ENCODE measurements around the gene FRMD3. TPM values are rescaled to one million over a fixed set of nuclear protein-coding genes. Genes with fewer than 3 reads are reported as not detected.

Gene FRMD3
- total and polyA plus RNA-seq, 8 donors, result 0.87 to 2.6 (median 1.5) TPM

DNA sequence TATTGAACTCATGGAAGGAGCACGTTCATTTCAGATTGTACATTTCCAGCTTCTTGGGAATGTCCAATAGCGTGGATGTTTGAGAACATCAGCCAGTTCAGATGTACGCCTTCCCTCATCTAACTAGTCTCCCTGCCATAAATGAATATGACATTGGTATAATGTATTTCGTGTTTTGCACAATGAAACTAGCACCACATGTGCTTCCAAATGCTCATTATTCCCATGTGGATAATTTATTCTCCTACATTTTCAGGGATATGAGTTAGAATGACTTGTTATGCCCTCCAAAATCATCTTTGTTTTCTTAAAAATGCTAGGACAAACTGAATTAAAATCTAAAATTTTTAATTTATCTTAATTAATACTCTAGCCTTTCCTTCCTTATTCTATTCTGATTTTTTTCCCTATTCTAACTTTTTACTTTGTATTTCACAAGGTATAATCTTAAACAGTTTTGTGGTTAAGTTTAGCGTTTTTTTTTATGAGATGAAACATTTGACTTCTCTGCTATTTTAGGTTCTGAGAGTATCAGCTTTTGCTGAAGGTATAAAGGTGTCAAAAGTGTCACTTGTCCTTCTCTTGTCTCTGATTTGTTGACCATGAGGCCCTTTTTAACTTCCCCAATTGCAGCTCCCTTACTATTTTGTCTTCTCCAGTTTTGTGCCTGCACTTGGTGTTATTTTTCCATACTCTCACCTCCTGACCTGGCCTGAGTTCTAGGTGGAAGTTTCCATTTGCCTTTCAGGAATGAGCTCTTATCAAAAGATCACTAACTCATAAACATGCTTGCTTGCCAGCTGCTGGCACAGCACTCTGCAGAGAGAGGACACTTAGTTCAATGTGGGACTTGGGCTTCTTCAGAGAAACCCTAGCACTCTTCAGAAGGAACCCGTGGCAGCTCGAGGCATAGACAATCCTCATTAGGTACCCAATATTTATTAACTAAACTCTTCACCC lies 106.8 kb downstream of the FRMD3 start:
- intact Hi-C loops (cut with DNase I), result no loop called here
- H3K4me1 ChIP-seq, result peaks cover 17 to 31% (median 24%) of the 10 kb centered on the region in 3 donors
- TF ChIP-seq, protein P1, sequence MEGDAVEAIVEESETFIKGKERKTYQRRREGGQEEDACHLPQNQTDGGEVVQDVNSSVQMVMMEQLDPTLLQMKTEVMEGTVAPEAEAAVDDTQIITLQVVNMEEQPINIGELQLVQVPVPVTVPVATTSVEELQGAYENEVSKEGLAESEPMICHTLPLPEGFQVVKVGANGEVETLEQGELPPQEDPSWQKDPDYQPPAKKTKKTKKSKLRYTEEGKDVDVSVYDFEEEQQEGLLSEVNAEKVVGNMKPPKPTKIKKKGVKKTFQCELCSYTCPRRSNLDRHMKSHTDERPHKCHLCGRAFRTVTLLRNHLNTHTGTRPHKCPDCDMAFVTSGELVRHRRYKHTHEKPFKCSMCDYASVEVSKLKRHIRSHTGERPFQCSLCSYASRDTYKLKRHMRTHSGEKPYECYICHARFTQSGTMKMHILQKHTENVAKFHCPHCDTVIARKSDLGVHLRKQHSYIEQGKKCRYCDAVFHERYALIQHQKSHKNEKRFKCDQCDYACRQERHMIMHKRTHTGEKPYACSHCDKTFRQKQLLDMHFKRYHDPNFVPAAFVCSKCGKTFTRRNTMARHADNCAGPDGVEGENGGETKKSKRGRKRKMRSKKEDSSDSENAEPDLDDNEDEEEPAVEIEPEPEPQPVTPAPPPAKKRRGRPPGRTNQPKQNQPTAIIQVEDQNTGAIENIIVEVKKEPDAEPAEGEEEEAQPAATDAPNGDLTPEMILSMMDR (IDR thresholded peaks at IDR 0.05), result no peak
- DNase-seq (peak in 4 of 6 donors; percentile 48 to 82 (median 63)), FAIRE-seq (no peak), ATAC-seq (peak; percentile 83 to 85 (median 84))
- WGBS, 2 donors, result 54 to 56% methylated on average over 7 of the region's 7 CpGs
- no peaks in the 10 kb centered on the region for H3K36me3 ChIP-seq
- no peak overlapping the region for H3K4me3 ChIP-seq
- peak overlapping the region; percentile 41 to 80 (median 54) for H3K27ac ChIP-seq
- H3K27me3 ChIP-seq, result no peaks in the 10 kb centered on the region
- H3K9me3 ChIP-seq, result no peaks in the 10 kb centered on the region

DNA sequence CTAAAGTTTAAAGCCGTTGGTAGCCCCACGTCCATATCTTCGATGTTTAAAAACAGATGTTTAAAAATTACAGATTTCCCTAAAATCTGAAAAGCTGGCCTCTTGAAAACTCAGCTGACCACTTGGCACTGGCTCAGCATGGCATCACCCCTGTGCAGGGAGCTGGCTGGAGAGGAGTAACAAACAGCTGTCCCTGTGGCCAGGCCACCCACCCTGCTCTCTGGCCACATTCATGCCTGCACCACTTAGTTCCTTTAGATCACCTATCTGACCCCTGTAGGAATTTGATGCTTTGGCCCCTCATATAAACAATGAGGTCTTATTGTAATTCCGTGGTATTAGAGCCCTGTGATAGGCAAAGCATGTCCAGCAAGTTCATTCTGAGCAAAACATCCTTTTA lies 107.5 kb downstream of the FRMD3 start:
- DNase-seq (no peak), ATAC-seq (no peak), FAIRE-seq (no peak)
- Histone ChIP-seq H3K36me3 (no peaks in the 10 kb centered on the region), H3K27ac (peak overlapping the region in 2 of 4 donors; percentile 58 to 80), H3K4me3 (no peak overlapping the region), H3K4me1 (peaks cover 17 to 31% (median 24%) of the 10 kb centered on the region in 3 donors), H3K9me3 (no peaks in the 10 kb centered on the region), H3K27me3 (no peaks in the 10 kb centered on the region)
- 83 to 88% methylated on average over 4 of the region's 4 CpGs for WGBS, 2 donors
- TF ChIP-seq, protein P1 (IDR thresholded peaks at IDR 0.05), result no peak
- intact Hi-C loops (cut with DNase I), result no loop called here

DNA sequence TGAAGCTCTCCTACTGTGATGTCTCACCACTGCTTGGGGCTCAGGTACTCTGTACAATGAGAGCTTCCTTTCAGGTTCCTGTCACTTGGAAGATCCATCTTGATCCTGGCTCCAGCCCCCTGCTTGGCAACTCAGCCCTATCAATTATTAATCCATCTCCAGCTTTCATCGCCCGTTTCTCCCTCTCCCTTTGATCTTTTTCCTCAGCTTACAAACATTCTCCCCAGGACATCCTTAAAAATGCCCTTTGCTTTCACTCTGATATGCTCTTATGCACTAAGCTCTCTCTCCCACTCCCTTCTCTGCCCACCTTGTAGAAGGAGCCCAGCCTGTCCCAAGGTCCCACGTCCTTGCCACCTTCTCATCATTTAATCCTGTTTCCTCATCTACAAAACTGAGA lies 109.0 kb downstream of the FRMD3 start:
- 34 to 38% methylated on average over 3 of the region's 3 CpGs for WGBS, 2 donors
- FAIRE-seq, result no peak
- no peaks in the 10 kb centered on the region for H3K9me3 ChIP-seq
- H3K4me1 ChIP-seq, result peaks cover 17 to 39% (median 34%) of the 10 kb centered on the region in 3 donors
- no peaks in the 10 kb centered on the region for H3K27me3 ChIP-seq
- TF ChIP-seq, protein P1 (IDR thresholded peaks at IDR 0.05), result no peak
- intact Hi-C loops (cut with DNase I), result no loop called here
- no peak for ATAC-seq
- H3K27ac ChIP-seq, result no peak overlapping the region
- no peaks in the 10 kb centered on the region for H3K36me3 ChIP-seq
- no peak for DNase-seq
- H3K4me3 ChIP-seq, result no peak overlapping the region

DNA sequence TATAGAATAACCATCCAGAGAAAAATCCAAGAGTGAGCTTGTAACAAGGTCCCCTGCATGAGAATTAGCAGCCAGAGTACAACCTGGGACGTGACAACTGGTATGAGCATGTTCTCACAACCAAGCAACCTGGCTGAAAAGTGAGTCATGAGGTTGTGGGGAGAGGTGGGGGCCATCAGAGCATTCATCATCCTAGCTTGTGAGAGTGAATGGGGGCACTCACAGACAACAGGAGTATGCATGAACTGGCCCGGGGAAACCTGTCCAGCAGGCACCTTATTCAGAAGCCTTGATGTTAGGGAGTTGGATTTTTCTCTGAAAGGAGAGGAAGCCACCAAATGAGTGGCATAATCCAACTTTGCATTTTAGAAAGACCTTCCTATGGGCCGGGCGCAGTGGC lies 113.0 kb downstream of the FRMD3 start:
- 51 to 66% methylated on average over 4 of the region's 4 CpGs for WGBS, 2 donors
- Histone ChIP-seq H3K36me3 (no peaks in the 10 kb centered on the region), H3K27ac (peak overlapping the region in 1 of 4 donors; percentile 48), H3K9me3 (no peaks in the 10 kb centered on the region), H3K4me1 (peaks cover 0 to 21% (median 16%) of the 10 kb centered on the region in 3 donors), H3K27me3 (no peaks in the 10 kb centered on the region), H3K4me3 (no peak overlapping the region)
- ATAC-seq, result peak; percentile 47 to 82 (median 77)
- DNase-seq, result peak in 2 of 6 donors; percentile 26 to 40
- intact Hi-C loops (cut with DNase I), result no loop called here
- TF ChIP-seq, protein P1 (IDR thresholded peaks at IDR 0.05), result no peak
- FAIRE-seq, result no peak
